ENCODE measurements around the gene CLDN22. TPM values are rescaled to one million over a fixed set of nuclear protein-coding genes. Genes with fewer than 3 reads are reported as not detected.

CLDN22 gene
- total RNA-seq, 1 donor from 2014 or later, result not detected

- TF ChIP-seq CTCF (IDR thresholded peaks at IDR 0.05; ENCODE audit: unreplicated experiment), result no peak
- no peaks in the 10 kb centered on the region for H3K4me1 Mint-ChIP-seq
- no peak overlapping the region for H3K4me3 Mint-ChIP-seq
- no peak overlapping the region for H3K27ac Mint-ChIP-seq
- H3K9me3 Mint-ChIP-seq, result peaks cover 28% of the 10 kb centered on the region
- H3K36me3 Mint-ChIP-seq, result peaks cover 66% of the 10 kb centered on the region
- H3K27me3 Mint-ChIP-seq (ENCODE audit: low read depth), result no peaks in the 10 kb centered on the region
- no peak for DNase-seq (ENCODE audit: low spot score in 2 of 2, unreplicated experiment in 2 of 2)
Observed at GRCh38 chr4:183272384-183272783, 47.7 kb downstream of the CLDN22 start.

GRCh38 chr4:183268556-183268955, 51.5 kb downstream of the CLDN22 start:
- TF ChIP-seq CTCF (IDR thresholded peaks at IDR 0.05; ENCODE audit: unreplicated experiment), result no peak
- H3K4me1 Mint-ChIP-seq, result peaks cover 5% of the 10 kb centered on the region
- no peak overlapping the region for H3K4me3 Mint-ChIP-seq
- H3K9me3 Mint-ChIP-seq, result peaks cover under 1% of the 10 kb centered on the region
- no peak for DNase-seq (ENCODE audit: low spot score in 2 of 2, unreplicated experiment in 2 of 2)
- peaks cover 54% of the 10 kb centered on the region for H3K36me3 Mint-ChIP-seq
- H3K27ac Mint-ChIP-seq, result no peak overlapping the region
- H3K27me3 Mint-ChIP-seq (ENCODE audit: low read depth), result no peaks in the 10 kb centered on the region

Other genes starting within 250 kb of the CLDN22 start
- gene WWC2, start 221.0 kb downstream of the CLDN22 start, total RNA-seq, result 61.7 to 64.1 TPM (median 62.5 TPM) in 3 replicates
- not detected in 3 replicates for gene CLDN24, start 2.1 kb upstream of the CLDN22 start, total RNA-seq
- gene CDKN2AIP, start 124.4 kb upstream of the CLDN22 start, total RNA-seq, result 41.8 to 42.8 TPM (median 42.3 TPM) in 3 replicates
- gene ING2, start 184.8 kb upstream of the CLDN22 start, total RNA-seq, result 10.1 to 11.4 TPM (median 11.3 TPM) in 3 replicates

Measured in mesothelial cell of epicardium (in vitro differentiated cells).